Fibroblast of lung (primary cell): ENCODE data around the gene INMT. TPM values are rescaled to one million over a fixed set of nuclear protein-coding genes. Genes with fewer than 3 reads are reported as not detected.

Experiments
- DNase-seq, 2 donors: peaks; one replicate each; pipeline versions ENCODE4 v3.0.0 to v3.0.0-alpha.2; 2010; ENCODE audit warnings: low read depth in 2 of 2
- H2AFZ ChIP-seq: 2 replicates; pipeline ENCODE4 v1.5.1; 2012; ENCODE audit warnings: low read length, control low read depth, inconsistent platforms
- H3K27ac ChIP-seq: 2 replicates; pipeline ENCODE4 v1.5.1; 2011; ENCODE audit warnings: low read length, control low read depth; ENCODE audit not compliant: insufficient read depth
- H3K27me3 ChIP-seq: 2 replicates; pipeline ENCODE4 v1.5.1; 2011; ENCODE audit warnings: mild to moderate bottlenecking, low read length; ENCODE audit not compliant: control insufficient read depth, insufficient read depth
- H3K36me3 ChIP-seq: 2 replicates; pipeline ENCODE4 v1.5.1; 2011; ENCODE audit warnings: low read length; ENCODE audit not compliant: control insufficient read depth, insufficient read depth
- H3K4me1 ChIP-seq: 2 replicates; pipeline ENCODE4 v1.5.1; 2011; ENCODE audit warnings: low read length; ENCODE audit not compliant: control insufficient read depth, insufficient read depth; ENCODE audit errors: extremely low read depth
- H3K4me2 ChIP-seq: 2 replicates; pipeline ENCODE4 v1.5.1; 2011; ENCODE audit warnings: low read length, control low read depth; ENCODE audit not compliant: insufficient read depth; ENCODE audit errors: extremely low read depth
- H3K4me3 ChIP-seq, 4 experiments: fragments of 200-600 bp in 1 of 4; sonication (generic) in 1 of 4; replicated peaks in 1 of 4; 2 replicates each; pipeline ENCODE4 v1.5.1; 2011 to 2016; ENCODE audit warnings: low read length in 4 of 4, low read depth in 3 of 4, mild to moderate bottlenecking in 3 of 4, control low read depth in 2 of 4, inconsistent platforms in 1 of 4, mixed read lengths in 1 of 4; ENCODE audit not compliant: insufficient read depth in 1 of 4; ENCODE audit errors: control extremely low read depth in 1 of 4
- H3K79me2 ChIP-seq: 2 replicates; pipeline ENCODE4 v1.5.1; 2012; ENCODE audit warnings: mild to moderate bottlenecking, low read length, inconsistent platforms; ENCODE audit not compliant: control insufficient read depth, insufficient read depth
- H3K9ac ChIP-seq: 2 replicates; pipeline ENCODE4 v1.5.1; 2011; ENCODE audit warnings: mild to moderate bottlenecking, low read length, control low read depth; ENCODE audit not compliant: insufficient read depth
- H3K9me3 ChIP-seq: 2 replicates; pipeline ENCODE4 v1.5.1; 2012; ENCODE audit warnings: low read depth, low read length; ENCODE audit not compliant: control insufficient read depth, insufficient read depth
- H4K20me1 ChIP-seq: 2 replicates; pipeline ENCODE4 v1.5.1; 2011; ENCODE audit warnings: low read length; ENCODE audit not compliant: control insufficient read depth, insufficient read depth; ENCODE audit errors: extremely low read depth
- CTCF ChIP-seq, 2 donors: IDR thresholded peaks in 1 of 2; conservative IDR thresholded peaks in 1 of 2; 1 replicate in 1 of 2; 2 replicates in 1 of 2; pipeline ENCODE4 v1.5.1; 2011 to 2012; ENCODE audit warnings: low read length in 2 of 2, control low read depth in 1 of 2, inconsistent platforms in 1 of 2, low read depth in 1 of 2, mild to moderate bottlenecking in 1 of 2
- EZH2 ChIP-seq: IDR thresholded peaks from 2 replicates; pipeline ENCODE4 v1.5.1; 2012; ENCODE audit warnings: low read length, control low read depth, mild to moderate bottlenecking; ENCODE audit errors: missing control alignments
- polyA plus RNA-seq, 2 donors: library from polyadenylated mRNA; depleted of rRNA in 1 of 2; stranded (reverse) in 1 of 2; unstranded in 1 of 2; fragments of >200 nt; gene quantifications; 2 replicates each; pipeline ENCODE4 v1.2.1, GENCODE V29; 2011 to 2012; ENCODE audit warnings: missing spikeins in 1 of 2
- total RNA-seq: library from RNA; depleted of rRNA; stranded (reverse); fragments of >200 nt; gene quantifications from 2 replicates; pipeline ENCODE4 v1.2.1, GENCODE V29; 2014

INMT gene
- total and polyA plus RNA-seq, 2 donors (not counting 1 experiment from before 2014, with no cell fraction given), result 75.8 to 237 TPM

- H2AFZ ChIP-seq, result no peak overlapping the region
- no peaks in the 10 kb centered on the region for H3K79me2 ChIP-seq
- no peaks in the 10 kb centered on the region for H3K27me3 ChIP-seq
- H3K4me3 ChIP-seq, result no peak overlapping the region
- H3K27ac ChIP-seq, result no peak overlapping the region
- H3K9ac ChIP-seq, result no peak overlapping the region
- no peaks in the 10 kb centered on the region for H4K20me1 ChIP-seq
- no peak overlapping the region for H3K4me2 ChIP-seq
- peaks cover 7% of the 10 kb centered on the region for H3K36me3 ChIP-seq
- peaks cover 3% of the 10 kb centered on the region for H3K4me1 ChIP-seq
- H3K9me3 ChIP-seq, result no peaks in the 10 kb centered on the region
- no peak for DNase-seq
- TF ChIP-seq EZH2, result no peak
Observed at GRCh38 chr7:30782690-30783089, 30.8 kb downstream of the INMT start.

GRCh38 chr7:30785786-30786185, 33.9 kb downstream of the INMT start:
- Histone ChIP-seq H2AFZ (no peak overlapping the region), H3K4me3 (no peak overlapping the region), H3K9me3 (no peaks in the 10 kb centered on the region), H3K79me2 (no peaks in the 10 kb centered on the region), H3K4me1 (peaks cover 8% of the 10 kb centered on the region), H3K4me2 (no peak overlapping the region), H3K27me3 (no peaks in the 10 kb centered on the region), H3K9ac (no peak overlapping the region), H4K20me1 (no peaks in the 10 kb centered on the region), H3K36me3 (peaks cover 4% of the 10 kb centered on the region), H3K27ac (no peak overlapping the region)
- TF ChIP-seq CTCF (conservative IDR thresholded peaks at IDR 0.05 in 1 of 2, IDR thresholded peaks at IDR 0.05 in 1 of 2; ENCODE audit: low read depth in 1 of 2, low read length in 2 of 2) (no peak), EZH2 (no peak)
- no peak for DNase-seq

- H3K9ac ChIP-seq, result no peak overlapping the region
- no peak overlapping the region for H2AFZ ChIP-seq
- no peak for DNase-seq
- H3K9me3 ChIP-seq, result no peaks in the 10 kb centered on the region
- H3K79me2 ChIP-seq, result no peaks in the 10 kb centered on the region
- H3K27me3 ChIP-seq, result no peaks in the 10 kb centered on the region
- no peak overlapping the region for H3K27ac ChIP-seq
- H3K36me3 ChIP-seq, result peaks cover 7% of the 10 kb centered on the region
- H3K4me3 ChIP-seq, result no peak overlapping the region
- H4K20me1 ChIP-seq, result no peaks in the 10 kb centered on the region
- peaks cover 8% of the 10 kb centered on the region for H3K4me1 ChIP-seq
- TF ChIP-seq CTCF (conservative IDR thresholded peaks at IDR 0.05 in 1 of 2, IDR thresholded peaks at IDR 0.05 in 1 of 2; ENCODE audit: low read depth in 1 of 2, low read length in 2 of 2) (no peak), EZH2 (no peak)
- no peak overlapping the region for H3K4me2 ChIP-seq
Observed at GRCh38 chr7:30787486-30787885, 35.6 kb downstream of the INMT start.
